Thyroid gland (tissue), 4 donors: Measurements from ENCODE around the gene MIER3. TPM values are rescaled to one million over a fixed set of nuclear protein-coding genes. Genes with fewer than 3 reads are reported as not detected.

Experiments
- DNase-seq, 2 donors: peaks; one replicate each; pipeline ENCODE4 v3.0.0-alpha.2; 2019
- H3K27ac ChIP-seq, 3 donors: fragments of 200-600 bp; sonication (generic); 1 replicate in 2 of 3; 2 replicates in 1 of 3; pipeline ENCODE4 v1.5.1; 2016 to 2019; ENCODE audit warnings: mild to moderate bottlenecking in 1 of 3, moderate library complexity in 1 of 3
- H3K27me3 ChIP-seq: fragments of 200-600 bp; sonication (generic); one replicate; pipeline ENCODE4 v1.5.1; 2019
- H3K36me3 ChIP-seq, 2 donors: fragments of 200-600 bp; sonication (generic); one replicate each; pipeline ENCODE4 v1.5.1; 2016 to 2019
- H3K4me1 ChIP-seq, 2 donors: fragments of 200-600 bp; sonication (generic); one replicate each; pipeline ENCODE4 v1.5.1; 2017 to 2019
- H3K4me3 ChIP-seq, 3 donors: fragments of 200-600 bp; sonication (generic); replicated peaks in 1 of 3; 1 replicate in 2 of 3; 2 replicates in 1 of 3; pipeline ENCODE4 v1.5.1; 2016; ENCODE audit warnings: mild to moderate bottlenecking in 1 of 3
- H3K9me3 ChIP-seq: fragments of 200-600 bp; sonication (generic); one replicate; pipeline ENCODE4 v1.5.1; 2017
- CTCF ChIP-seq, 6 experiments: fragments of 200-600 bp in 3 of 6; fragments of 450-650 bp in 3 of 6; sonication (generic) in 3 of 6; IDR thresholded peaks; one replicate each; pipeline ENCODE4 v1.5.1; 2016 to 2019; ENCODE audit warnings: antibody characterized with exemption in 6 of 6, mild to moderate bottlenecking in 2 of 6, inconsistent platforms in 1 of 6, moderate library complexity in 1 of 6
- POLR2A ChIP-seq, 2 donors: fragments of 450-650 bp; IDR thresholded peaks; one replicate each; pipeline ENCODE4 v1.6.1; 2017; ENCODE audit warnings: antibody characterized with exemption in 2 of 2, mild to moderate bottlenecking in 2 of 2, moderate library complexity in 1 of 2
- WGBS, 2 donors: methylation state at CpG; one replicate each; pipeline ENCODE4 v1.1.5; 2017; 5-methylcytosine and 5-hydroxymethylcytosine counted together
- intact Hi-C: fragments of 100-400 bp; cut with DNase I; formaldehyde crosslinking; loops from one replicate; pipeline ENCODE4 v1.15.1; 2023
- total RNA-seq, 4 donors: library from RNA; depleted of rRNA; stranded (reverse); fragments of >200 nt; gene quantifications; one replicate each; pipeline ENCODE4 v1.2.3, GENCODE V29; 2016

MIER3 gene
- total RNA-seq, 4 donors from 2014 or later: 24.7 to 54.9 (median 29.7) TPM

DNA sequence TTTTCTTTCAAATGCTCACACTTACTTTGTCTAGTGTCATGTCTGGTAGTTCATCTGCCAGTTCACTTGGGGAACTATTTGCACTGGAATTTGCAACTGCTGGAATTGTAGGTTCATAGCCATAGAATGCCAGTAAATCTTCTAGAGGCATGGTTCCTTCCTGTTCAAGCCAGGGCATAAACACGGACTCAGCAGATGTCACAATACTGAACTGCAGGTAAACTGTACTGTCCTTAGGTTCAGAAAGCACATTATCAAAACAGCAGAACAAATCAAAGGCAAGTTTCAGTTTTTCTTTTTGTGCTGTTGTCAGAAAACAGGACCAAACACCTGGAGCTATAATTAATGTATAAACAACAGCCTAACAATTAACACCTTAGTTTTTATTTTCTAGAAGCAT, 13.1 kb downstream of the MIER3 start:
- 78 to 90% methylated on average over 1 of the region's 1 CpG for WGBS, 2 donors
- no peak for DNase-seq
- H3K9me3 ChIP-seq: no peaks in the 10 kb centered on the region
- intact Hi-C loops: no loop called here
- H3K27me3 ChIP-seq: no peaks in the 10 kb centered on the region
- no peaks in the 10 kb centered on the region for H3K4me1 ChIP-seq
- no peak overlapping the region for H3K27ac ChIP-seq
- peaks cover 34 to 62% of the 10 kb centered on the region in 2 donors for H3K36me3 ChIP-seq
- no peak overlapping the region for H3K4me3 ChIP-seq
- no peak for TF ChIP-seq CTCF (IDR thresholded peaks at IDR 0.05)
- TF ChIP-seq POLR2A (IDR thresholded peaks at IDR 0.05): no peak

GRCh38 chr5:56934325-56934724, 17.6 kb downstream of the MIER3 start:
- WGBS, 2 donors: 77 to 78% methylated on average over 1 of the region's 1 CpG
- DNase-seq: no peak
- Histone ChIP-seq H3K4me1 (no peaks in the 10 kb centered on the region), H3K4me3 (no peak overlapping the region), H3K27me3 (no peaks in the 10 kb centered on the region), H3K9me3 (no peaks in the 10 kb centered on the region), H3K36me3 (peaks cover 37 to 59% of the 10 kb centered on the region in 2 donors), H3K27ac (no peak overlapping the region)
- TF ChIP-seq POLR2A (IDR thresholded peaks at IDR 0.05) (no peak), CTCF (IDR thresholded peaks at IDR 0.05) (no peak)
- intact Hi-C loops: no loop called here

- 96 to 97% methylated on average over 6 of the region's 6 CpGs for WGBS, 2 donors
- H3K27ac ChIP-seq: no peak overlapping the region
- no peak overlapping the region for H3K4me3 ChIP-seq
- DNase-seq: no peak
- peaks cover 19 to 42% of the 10 kb centered on the region in 2 donors for H3K36me3 ChIP-seq
- H3K9me3 ChIP-seq: no peaks in the 10 kb centered on the region
- intact Hi-C loops: no loop called here
- TF ChIP-seq POLR2A (IDR thresholded peaks at IDR 0.05) (no peak), CTCF (IDR thresholded peaks at IDR 0.05) (no peak)
- no peaks in the 10 kb centered on the region for H3K27me3 ChIP-seq
- no peaks in the 10 kb centered on the region for H3K4me1 ChIP-seq
Measured at GRCh38 chr5:56922922-56923321, 29.0 kb downstream of the MIER3 start.

- intact Hi-C loops: loop anchor here (5.0 kb wide), 1 partner anchor 32 kb away; the partner anchor contains the start of gene MIER3
- Histone ChIP-seq H3K9me3 (no peaks in the 10 kb centered on the region), H3K4me1 (no peaks in the 10 kb centered on the region), H3K27me3 (no peaks in the 10 kb centered on the region), H3K36me3 (peaks cover 19 to 28% of the 10 kb centered on the region in 2 donors), H3K27ac (no peak overlapping the region), H3K4me3 (no peak overlapping the region)
- no peak for DNase-seq
- 88 to 89% methylated on average over 1 of the region's 1 CpG for WGBS, 2 donors
- no peak for TF ChIP-seq POLR2A (IDR thresholded peaks at IDR 0.05)
- TF ChIP-seq CTCF (IDR thresholded peaks at IDR 0.05): no peak
Measured at GRCh38 chr5:56919942-56920662, 31.8 kb downstream of the MIER3 start.

DNA sequence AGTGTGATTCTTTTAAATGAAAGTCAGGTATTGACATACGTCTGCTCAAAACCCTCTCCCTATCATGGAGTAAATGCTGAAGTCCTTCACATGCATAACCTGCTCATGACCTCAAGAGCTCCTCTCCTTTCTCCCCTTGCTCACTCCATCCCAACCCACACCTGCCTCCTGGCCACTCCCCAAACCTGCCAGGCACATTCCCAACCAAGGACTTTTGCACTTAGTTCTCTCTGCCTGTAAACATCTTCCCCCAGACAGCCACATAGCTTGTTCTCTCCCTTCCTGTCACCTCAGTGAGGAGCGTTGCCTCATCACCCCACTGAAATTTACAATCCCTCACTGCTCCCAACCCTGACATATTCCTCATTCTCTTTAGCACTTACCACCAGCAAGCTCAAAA, 33.9 kb downstream of the MIER3 start:
- intact Hi-C loops: loop anchor here (5.0 kb wide), 1 partner anchor 34 kb away; the partner anchor contains the start of gene MIER3
- Histone ChIP-seq H3K9me3 (no peaks in the 10 kb centered on the region), H3K36me3 (peaks cover 10 to 14% of the 10 kb centered on the region in 2 donors), H3K4me1 (no peaks in the 10 kb centered on the region), H3K27ac (no peak overlapping the region), H3K27me3 (no peaks in the 10 kb centered on the region), H3K4me3 (no peak overlapping the region)
- 81 to 89% methylated on average over 2 of the region's 2 CpGs for WGBS, 2 donors
- no peak for TF ChIP-seq CTCF (IDR thresholded peaks at IDR 0.05)
- no peak for TF ChIP-seq POLR2A (IDR thresholded peaks at IDR 0.05)
- no peak for DNase-seq
